ENCODE measurements around the gene BRSK2.

Gene BRSK2

GRCh38 chr11:1438967-1439330 is 49.2 kb downstream of the BRSK2 start:
- no peak overlapping the region for H3K4me3 ChIP-seq (ENCODE audit: control insufficient read depth, low read depth, low read length)
- TF ChIP-seq CTCF (IDR thresholded peaks at IDR 0.05; ENCODE audit: control insufficient read depth, insufficient read depth, low read depth, low read length, missing control alignments), result no peak
- DNase-seq (ENCODE audit: low read depth), result no peak

- DNase-seq (ENCODE audit: low read depth), result no peak
- no peak for TF ChIP-seq CTCF (IDR thresholded peaks at IDR 0.05; ENCODE audit: control insufficient read depth, insufficient read depth, low read depth, low read length, missing control alignments)
- H3K4me3 ChIP-seq (ENCODE audit: control insufficient read depth, low read depth, low read length), result no peak overlapping the region
Observed at GRCh38 chr11:1439341-1439740, 49.6 kb downstream of the BRSK2 start.

DNA sequence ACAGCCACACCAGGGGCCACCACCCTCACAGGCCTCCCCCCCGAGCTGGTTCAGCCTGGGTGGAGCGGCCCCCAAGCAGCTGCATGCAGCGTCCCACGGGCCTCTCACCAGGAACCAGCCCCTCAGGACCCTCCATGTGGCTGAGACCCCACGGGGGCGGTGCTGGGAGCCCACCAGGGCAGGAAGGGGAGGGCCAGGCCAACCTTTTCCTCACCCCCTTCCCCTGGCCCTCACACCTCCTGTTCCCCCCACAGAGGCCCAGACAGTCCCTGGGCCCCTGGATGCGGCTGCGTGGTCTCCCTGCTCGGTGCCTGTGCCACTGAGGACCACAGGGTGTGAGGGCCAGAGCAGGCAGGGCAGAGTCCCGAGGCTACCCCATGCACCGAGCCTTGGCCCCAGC is 50.3 kb downstream of the BRSK2 start:
- DNase-seq (ENCODE audit: low read depth), result no peak
- TF ChIP-seq CTCF (IDR thresholded peaks at IDR 0.05; ENCODE audit: control insufficient read depth, insufficient read depth, low read depth, low read length, missing control alignments), result no peak
- no peak overlapping the region for H3K4me3 ChIP-seq (ENCODE audit: control insufficient read depth, low read depth, low read length)

- DNase-seq (ENCODE audit: low read depth), result no peak
- TF ChIP-seq CTCF (IDR thresholded peaks at IDR 0.05; ENCODE audit: control insufficient read depth, insufficient read depth, low read depth, low read length, missing control alignments), result no peak
Observed at GRCh38 chr11:1440496-1440895, 50.8 kb downstream of the BRSK2 start.

DNA sequence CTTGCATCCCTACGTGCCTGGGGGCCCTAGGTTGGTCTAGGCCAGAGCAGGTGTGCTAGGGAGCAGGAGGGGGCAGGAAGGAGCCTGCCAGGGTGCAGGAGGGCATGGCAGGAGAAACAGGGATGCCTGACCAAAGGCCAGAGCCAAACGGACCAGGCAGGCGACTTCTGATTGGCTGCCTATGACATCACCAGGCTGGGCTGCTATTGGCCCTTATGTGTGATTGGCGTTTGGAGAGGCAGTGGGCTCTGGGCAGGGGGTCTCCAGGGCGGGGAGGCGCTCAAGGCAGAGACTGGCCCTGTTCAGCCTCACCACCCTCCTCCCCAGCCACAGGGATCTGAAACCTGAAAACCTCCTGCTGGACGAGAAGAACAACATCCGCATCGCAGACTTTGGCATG is 52.4 kb downstream of the BRSK2 start:
- no peak overlapping the region for H3K4me3 ChIP-seq (ENCODE audit: control insufficient read depth, low read depth, low read length)
- TF ChIP-seq CTCF (IDR thresholded peaks at IDR 0.05; ENCODE audit: control insufficient read depth, insufficient read depth, low read depth, low read length, missing control alignments), result no peak
- DNase-seq (ENCODE audit: low read depth), result no peak

More at GRCh38 chr11:1440496-1440895, 50.8 kb downstream of the BRSK2 start:
- no peak overlapping the region for H3K4me3 ChIP-seq (ENCODE audit: control insufficient read depth, low read depth, low read length)

GRCh38 chr11:1442807-1443366 is 53.2 kb downstream of the BRSK2 start:
- DNase-seq (ENCODE audit: low read depth), result no peak
- H3K4me3 ChIP-seq (ENCODE audit: control insufficient read depth, low read depth, low read length), result no peak overlapping the region
- TF ChIP-seq CTCF (IDR thresholded peaks at IDR 0.05; ENCODE audit: control insufficient read depth, insufficient read depth, low read depth, low read length, missing control alignments), result no peak

DNA sequence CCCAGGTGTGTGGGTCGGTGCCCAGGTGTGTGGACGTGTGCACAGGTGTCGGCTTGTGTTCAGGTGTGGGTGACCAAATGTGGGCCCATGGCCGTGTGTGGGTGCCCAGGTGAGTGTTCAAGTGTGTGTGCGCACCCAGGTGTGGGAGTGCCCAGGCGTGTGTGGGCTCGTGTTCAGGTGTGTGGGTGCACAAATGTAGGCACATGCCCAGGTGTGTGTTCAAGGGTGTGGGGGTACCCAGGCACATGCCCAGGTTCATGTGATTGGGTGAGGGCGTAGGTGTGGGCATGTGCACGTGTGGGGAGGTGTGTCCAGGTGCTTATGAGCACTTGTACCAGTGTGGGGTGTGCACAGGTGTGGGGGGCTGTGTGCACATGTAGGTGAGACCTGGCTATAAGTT is 54.0 kb downstream of the BRSK2 start:
- TF ChIP-seq CTCF (IDR thresholded peaks at IDR 0.05; ENCODE audit: control insufficient read depth, insufficient read depth, low read depth, low read length, missing control alignments), result no peak
- DNase-seq (ENCODE audit: low read depth), result no peak
- H3K4me3 ChIP-seq (ENCODE audit: control insufficient read depth, low read depth, low read length), result no peak overlapping the region
